Activated CD8-positive, alpha-beta T cell treated with anti-CD3 and anti-CD28 coated beads, Interleukin-2, amount 10 ng/mL, durations not matched to agents 7 days and 5 days (primary cell): ENCODE measurements around the gene DRD1. TPM values are rescaled to one million over a fixed set of nuclear protein-coding genes. Genes with fewer than 3 reads are reported as not detected.

Experiments
- ATAC-seq: fragments of 150-1000 bp; cut with Tn5 transposase; one replicate; pipeline ENCODE4 v1.10.0; 2021; ENCODE audit warnings: moderate library complexity
- CTCF ChIA-PET: fragments of 350-600 bp; sonication (Branson Sonifier 250); formaldehyde crosslinking; loops from one replicate; lab custom pipeline; 2021; ENCODE audit warnings: antibody characterized with exemption; lab: Charles Lee
- POLR2A ChIA-PET: fragments of 350-600 bp; sonication (Branson Sonifier 250); formaldehyde crosslinking; loops from one replicate; lab custom pipeline; 2021; ENCODE audit warnings: antibody characterized with exemption; lab: Charles Lee
- DNase-seq: peaks from one replicate; pipeline ENCODE4 v3.0.0-alpha.2; 2020
- H3K27ac Mint-ChIP-seq: one replicate; pipeline ENCODE4 v1.8.0; 2021; ENCODE audit warnings: mild to moderate bottlenecking, mixed read lengths
- H3K27me3 Mint-ChIP-seq: one replicate; pipeline ENCODE4 v1.8.0; 2021; ENCODE audit warnings: low read depth, mixed read lengths
- H3K36me3 Mint-ChIP-seq: one replicate; pipeline ENCODE4 v1.8.0; 2021; ENCODE audit warnings: low read depth, mixed read lengths
- H3K4me1 Mint-ChIP-seq: one replicate; pipeline ENCODE4 v1.8.0; 2021; ENCODE audit warnings: low read depth, mixed read lengths
- H3K4me3 Mint-ChIP-seq: one replicate; pipeline ENCODE4 v1.8.0; 2021; ENCODE audit warnings: mild to moderate bottlenecking, mixed read lengths
- H3K9me3 Mint-ChIP-seq: one replicate; pipeline ENCODE4 v1.8.0; 2022; ENCODE audit warnings: mixed read lengths; ENCODE audit not compliant: insufficient read depth
- total RNA-seq, 2 experiments: library from RNA; stranded (reverse); gene quantifications; one replicate each; pipeline ENCODE4 v1.2.3, GENCODE V29; 2021

Gene DRD1
- not detected for total RNA-seq

DNA sequence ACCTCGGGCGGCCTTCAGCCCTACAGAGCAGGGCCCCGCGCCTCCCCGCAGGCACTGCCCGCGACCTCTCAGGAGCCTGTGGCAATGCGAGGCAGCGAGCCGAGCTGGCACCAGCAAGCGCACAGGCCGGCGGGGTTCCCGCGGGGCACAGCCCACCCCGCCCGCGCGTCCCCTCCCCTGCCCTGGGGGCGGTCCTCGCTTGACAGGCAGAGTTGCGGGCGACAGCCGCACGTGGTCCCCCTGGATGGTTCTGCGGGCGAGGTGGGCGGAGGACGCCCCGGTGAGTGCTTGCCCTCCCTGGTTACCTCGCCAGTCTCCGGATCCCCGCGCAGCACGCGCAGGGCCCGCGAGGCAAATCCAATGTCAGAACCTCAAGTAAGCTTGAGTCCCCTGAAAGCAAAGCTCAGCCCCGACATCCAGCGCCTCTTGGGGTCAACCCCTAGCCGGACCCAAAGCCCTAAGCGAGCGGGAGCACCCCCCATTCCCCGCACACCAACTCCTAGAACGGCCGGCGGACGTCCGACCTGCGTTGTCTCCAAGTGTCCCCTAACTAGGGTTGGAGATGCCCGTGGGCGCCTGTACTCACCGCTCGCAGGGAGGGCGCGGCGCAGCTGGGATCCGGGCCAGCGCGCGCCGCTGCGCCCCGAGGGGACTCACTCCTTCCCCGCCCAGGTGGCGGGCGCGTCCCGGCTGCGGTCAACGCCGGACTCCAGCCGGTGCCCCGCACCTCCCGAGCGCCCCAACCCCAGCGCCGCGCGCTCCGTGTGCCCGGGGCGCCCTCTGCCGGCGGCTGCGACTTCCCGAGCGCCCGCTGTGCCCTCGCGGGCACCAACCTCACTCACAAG is at the start of gene DRD1:
Gene DRD1, minus strand, starts transcription at position 123 of the 845 bp plus-strand sequence. CDS start 1,083 bp downstream, outside the sequence.
- Mint-ChIP-seq H3K4me1 (peaks cover 7% of the 10 kb centered on the region), H3K9me3 (no peaks in the 10 kb centered on the region), H3K27ac (no peak within 1 kb of the TSS), H3K4me3 (peak within 1 kb of the TSS; percentile 19), H3K36me3 (no peaks in the 10 kb centered on the region), H3K27me3 (peaks cover 63% of the 10 kb centered on the region)
- DNase-seq: peak; percentile 32
- ATAC-seq: peak; percentile 89
- POLR2A ChIA-PET: no interaction called here
- CTCF ChIA-PET: interaction anchor here (0.6 to 3.0 kb wide), 9 partner anchors 12 to 1024 kb away, joined by 3 to 10 read pairs (median 5); no protein-coding TSS in a partner anchor

DNA sequence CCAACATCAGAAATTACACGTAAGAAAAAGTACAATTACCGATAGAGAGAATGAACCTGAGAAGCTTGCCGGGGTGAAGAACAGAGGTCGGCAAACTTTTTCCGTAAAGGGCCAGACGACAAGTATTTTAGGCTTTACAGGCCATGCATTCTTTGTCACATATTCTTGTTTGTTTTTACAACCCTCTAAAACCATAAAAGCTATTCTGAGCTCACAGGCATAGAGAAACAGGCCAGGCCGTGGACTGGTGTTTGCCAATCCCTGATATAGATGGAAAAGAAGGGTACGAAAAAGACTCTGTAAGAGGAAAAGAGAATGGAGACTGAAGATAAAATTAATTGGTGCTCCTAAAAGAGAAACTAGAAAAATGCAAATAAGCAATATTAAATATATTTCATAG is 49.7 kb upstream of the DRD1 start:
- Mint-ChIP-seq H3K4me3 (no peak overlapping the region), H3K4me1 (peaks cover 41% of the 10 kb centered on the region), H3K27me3 (no peaks in the 10 kb centered on the region), H3K27ac (no peak overlapping the region), H3K36me3 (peaks cover 79% of the 10 kb centered on the region), H3K9me3 (no peaks in the 10 kb centered on the region)
- no peak for ATAC-seq
- POLR2A ChIA-PET: interaction anchor here (1.5 kb wide), 1 partner anchor 11 kb away, joined by 3 read pairs; no protein-coding TSS in a partner anchor
- DNase-seq: peak; percentile 1
- CTCF ChIA-PET: interaction anchor here (1.1 kb wide), 1 partner anchor 23 kb away, joined by 3 read pairs; no protein-coding TSS in a partner anchor

DNA sequence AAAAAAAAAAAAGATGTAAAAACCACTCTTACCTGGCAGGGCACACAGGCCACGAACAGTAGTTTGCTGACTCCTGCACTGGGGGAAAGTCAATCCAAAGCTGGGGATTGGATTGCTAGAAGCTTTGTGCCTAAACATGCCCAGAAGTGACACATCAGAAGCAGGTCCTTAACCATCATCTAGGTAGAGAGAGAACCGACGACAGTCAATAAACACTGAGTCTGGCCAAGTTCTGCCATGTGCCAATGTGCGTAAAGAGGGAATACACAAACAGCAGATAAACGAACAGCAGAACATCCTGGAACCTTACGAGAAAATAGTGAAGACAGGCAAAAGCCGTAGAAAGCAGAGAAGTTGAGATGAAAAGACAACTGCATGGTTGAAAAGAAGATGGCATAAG is 49.3 kb upstream of the DRD1 start:
- peaks cover 81% of the 10 kb centered on the region for H3K36me3 Mint-ChIP-seq
- no peak for DNase-seq
- H3K9me3 Mint-ChIP-seq: no peaks in the 10 kb centered on the region
- ChIA-PET CTCF (interaction anchor here (1.1 kb wide), 1 partner anchor 23 kb away, joined by 3 read pairs; no protein-coding TSS in a partner anchor), POLR2A (interaction anchor here (1.5 kb wide), 1 partner anchor 10 kb away, joined by 3 read pairs; no protein-coding TSS in a partner anchor)
- no peaks in the 10 kb centered on the region for H3K27me3 Mint-ChIP-seq
- H3K4me3 Mint-ChIP-seq: no peak overlapping the region
- H3K4me1 Mint-ChIP-seq: peaks cover 45% of the 10 kb centered on the region
- ATAC-seq: no peak
- H3K27ac Mint-ChIP-seq: no peak overlapping the region

DNA sequence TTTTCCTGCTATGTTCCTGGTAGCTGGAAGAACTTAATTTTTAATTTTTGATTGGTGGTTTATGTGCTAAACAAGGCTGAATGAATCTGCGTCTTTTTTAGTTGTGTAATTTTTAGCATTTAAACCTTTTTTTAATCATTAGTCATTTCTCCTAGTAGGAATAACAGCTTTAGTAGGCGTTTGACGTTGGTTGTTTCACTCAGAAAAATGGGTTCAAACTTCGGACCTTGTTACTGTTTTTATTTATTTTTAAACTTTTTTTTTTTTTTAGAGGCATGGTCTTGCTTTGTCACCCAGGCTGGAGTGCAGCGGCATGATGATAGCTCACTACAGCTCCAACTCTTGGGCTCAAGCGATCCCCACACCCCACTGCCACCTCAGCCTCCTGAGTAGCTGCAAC is 47.2 kb upstream of the DRD1 start:
- no peak for ATAC-seq
- no peak overlapping the region for H3K4me3 Mint-ChIP-seq
- H3K27ac Mint-ChIP-seq: no peak overlapping the region
- H3K27me3 Mint-ChIP-seq: no peaks in the 10 kb centered on the region
- H3K9me3 Mint-ChIP-seq: no peaks in the 10 kb centered on the region
- H3K4me1 Mint-ChIP-seq: peaks cover 56% of the 10 kb centered on the region
- DNase-seq: no peak
- ChIA-PET POLR2A (no interaction called here), CTCF (interaction anchor here (1.1 to 1.9 kb wide), 2 partner anchors 27 to 43 kb away, joined by 4 to 7 read pairs; no protein-coding TSS in a partner anchor)
- peaks cover 81% of the 10 kb centered on the region for H3K36me3 Mint-ChIP-seq

DNA sequence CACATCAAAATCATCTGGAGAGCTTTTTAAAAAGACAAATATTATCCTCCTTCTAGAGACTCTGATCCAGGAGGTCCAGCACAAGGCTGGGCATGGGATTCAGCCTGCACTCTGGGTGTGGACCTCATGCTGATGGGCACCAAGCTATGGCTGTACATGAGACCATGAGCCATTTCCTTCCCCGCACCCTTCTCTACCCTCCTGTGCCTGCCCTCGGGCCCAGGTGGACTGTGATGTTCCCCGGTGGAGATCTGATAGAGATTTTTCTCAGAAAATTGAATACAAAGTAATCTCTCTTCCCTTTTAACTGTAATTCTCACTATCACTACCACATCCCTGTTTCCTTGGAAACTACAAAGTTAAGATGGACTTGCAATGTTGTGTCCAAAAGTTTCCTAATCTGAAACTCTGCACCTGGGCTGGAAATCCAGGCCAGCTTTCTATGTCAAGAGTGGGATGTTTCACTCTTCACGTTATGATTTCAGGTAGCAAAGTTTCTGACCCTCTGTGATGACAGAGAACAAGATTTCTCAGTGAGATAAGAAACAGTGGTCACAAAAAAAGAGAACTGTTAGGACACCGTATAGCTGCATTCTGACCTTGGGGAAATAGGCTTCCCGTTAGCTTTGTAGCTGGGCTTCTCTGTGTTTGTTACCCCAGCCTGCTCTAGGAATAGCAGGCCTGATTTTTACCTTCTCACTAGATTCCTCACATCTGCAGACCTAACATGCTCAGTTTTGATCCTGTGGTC is 45.9 kb upstream of the DRD1 start:
- peaks cover 66% of the 10 kb centered on the region for H3K4me1 Mint-ChIP-seq
- peak overlapping the region; percentile 50 for H3K4me3 Mint-ChIP-seq
- peak; percentile 46 for ATAC-seq
- ChIA-PET CTCF (interaction anchor here (1.0 to 2.0 kb wide), 4 partner anchors 10 to 44 kb away, joined by 3 to 8 read pairs (median 5); no protein-coding TSS in a partner anchor), POLR2A (interaction anchor here (0.9 to 1.2 kb wide), 2 partner anchors 10 kb away, joined by 3 to 4 read pairs; no protein-coding TSS in a partner anchor)
- peak overlapping the region; percentile 76 for H3K27ac Mint-ChIP-seq
- no peaks in the 10 kb centered on the region for H3K9me3 Mint-ChIP-seq
- no peak for DNase-seq
- no peaks in the 10 kb centered on the region for H3K27me3 Mint-ChIP-seq
- H3K36me3 Mint-ChIP-seq: peaks cover 86% of the 10 kb centered on the region

DNA sequence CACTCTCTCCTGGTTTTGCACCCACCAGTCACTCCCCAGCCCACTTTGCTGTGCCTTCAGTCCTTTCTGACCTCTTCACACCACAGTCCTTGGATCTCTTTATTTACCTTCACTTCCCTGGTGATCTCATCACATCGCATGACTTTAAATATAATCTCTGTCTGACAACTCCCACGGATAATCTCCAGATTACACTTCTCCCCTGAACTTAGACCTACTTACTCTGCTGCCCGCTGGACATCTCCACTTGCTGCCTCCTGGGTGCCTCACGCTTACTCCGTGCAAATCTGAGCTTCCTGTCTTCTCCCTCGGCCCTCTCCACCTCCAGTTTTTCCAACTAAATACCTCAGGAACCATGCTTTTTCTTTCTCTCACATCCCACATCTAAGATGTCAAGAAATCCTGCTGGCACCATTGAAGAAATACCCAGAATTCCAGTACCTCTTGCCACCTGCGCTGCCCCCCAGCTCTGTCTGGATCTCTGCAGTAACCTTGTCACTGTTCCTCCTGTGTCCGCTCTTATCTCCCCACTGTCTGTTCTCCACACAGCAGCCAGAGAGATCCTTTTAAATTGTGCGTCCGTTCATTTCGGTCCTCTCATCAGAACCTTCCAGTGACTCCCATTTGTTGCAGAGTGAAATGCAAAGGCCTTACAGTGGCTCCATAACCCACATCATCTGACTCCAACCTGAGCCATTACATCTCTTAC is 43.7 kb upstream of the DRD1 start:
- no peak for DNase-seq
- no peak for ATAC-seq
- peaks cover 75% of the 10 kb centered on the region for H3K4me1 Mint-ChIP-seq
- ChIA-PET CTCF (no interaction called here), POLR2A (interaction anchor here (0.6 to 1.2 kb wide), 4 partner anchors 10 to 29 kb away, joined by 3 to 6 read pairs (median 4); partner anchors contain the start of gene SFXN1)
- H3K4me3 Mint-ChIP-seq: peak overlapping the region; percentile 4
- no peaks in the 10 kb centered on the region for H3K27me3 Mint-ChIP-seq
- peak overlapping the region; percentile 75 for H3K27ac Mint-ChIP-seq
- H3K36me3 Mint-ChIP-seq: peaks cover 86% of the 10 kb centered on the region
- no peaks in the 10 kb centered on the region for H3K9me3 Mint-ChIP-seq

DNA sequence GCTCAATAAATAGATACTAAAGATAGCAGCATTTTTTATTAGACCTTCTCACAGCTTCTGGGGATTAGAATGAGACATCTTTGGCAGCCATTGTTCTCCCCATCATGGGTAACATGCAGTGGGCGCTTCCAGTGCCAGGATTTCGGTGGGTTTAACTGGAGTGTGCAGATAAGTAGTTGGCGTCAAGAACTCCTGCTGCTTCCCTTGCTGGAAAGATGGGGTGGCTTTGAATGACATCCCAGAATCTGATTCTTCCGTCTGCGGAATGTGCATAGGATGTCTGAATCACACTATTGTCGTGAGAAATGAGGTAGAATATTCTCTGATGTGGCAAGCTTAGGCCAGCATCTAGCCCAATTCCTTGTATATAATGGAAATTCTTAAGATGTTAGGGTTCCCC is 41.6 kb upstream of the DRD1 start:
- no peak for ATAC-seq

DNA sequence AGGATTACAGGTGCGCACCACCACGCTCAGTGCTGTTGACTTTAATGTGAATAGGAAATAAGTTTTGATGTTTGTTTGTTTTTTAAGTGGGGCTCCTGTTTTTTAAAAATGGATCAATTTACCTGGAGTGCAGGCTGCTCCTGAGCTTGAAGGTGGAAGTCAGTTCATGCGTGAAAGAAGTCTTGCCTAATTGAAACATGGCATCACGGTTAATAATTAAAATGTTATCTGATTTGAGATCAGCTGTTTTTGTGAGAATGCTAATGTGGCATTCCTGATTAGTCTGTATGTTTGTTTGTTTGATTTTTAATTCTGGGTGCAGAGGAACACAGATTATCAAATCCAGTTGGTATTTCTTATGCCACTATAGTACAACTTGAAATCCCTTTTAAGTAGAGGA is 40.8 kb upstream of the DRD1 start:
- no peak overlapping the region for H3K4me3 Mint-ChIP-seq
- H3K27ac Mint-ChIP-seq: peak overlapping the region; percentile 10
- DNase-seq (no peak), ATAC-seq (no peak)
- no peaks in the 10 kb centered on the region for H3K27me3 Mint-ChIP-seq
- peaks cover 90% of the 10 kb centered on the region for H3K4me1 Mint-ChIP-seq
- peaks cover 91% of the 10 kb centered on the region for H3K36me3 Mint-ChIP-seq
- POLR2A ChIA-PET: no interaction called here
- H3K9me3 Mint-ChIP-seq: no peaks in the 10 kb centered on the region
- CTCF ChIA-PET: no interaction called here

More for the DNA sequence above, 41.6 kb upstream of the DRD1 start:
- ChIA-PET CTCF (interaction anchor here (1.3 kb wide), 1 partner anchor 21 kb away, joined by 4 read pairs; no protein-coding TSS in a partner anchor), POLR2A (no interaction called here)
- Mint-ChIP-seq H3K4me1 (peaks cover 94% of the 10 kb centered on the region), H3K27me3 (no peaks in the 10 kb centered on the region), H3K36me3 (peaks cover 91% of the 10 kb centered on the region), H3K4me3 (no peak overlapping the region), H3K9me3 (no peaks in the 10 kb centered on the region), H3K27ac (no peak overlapping the region)
- no peak for DNase-seq

DNA sequence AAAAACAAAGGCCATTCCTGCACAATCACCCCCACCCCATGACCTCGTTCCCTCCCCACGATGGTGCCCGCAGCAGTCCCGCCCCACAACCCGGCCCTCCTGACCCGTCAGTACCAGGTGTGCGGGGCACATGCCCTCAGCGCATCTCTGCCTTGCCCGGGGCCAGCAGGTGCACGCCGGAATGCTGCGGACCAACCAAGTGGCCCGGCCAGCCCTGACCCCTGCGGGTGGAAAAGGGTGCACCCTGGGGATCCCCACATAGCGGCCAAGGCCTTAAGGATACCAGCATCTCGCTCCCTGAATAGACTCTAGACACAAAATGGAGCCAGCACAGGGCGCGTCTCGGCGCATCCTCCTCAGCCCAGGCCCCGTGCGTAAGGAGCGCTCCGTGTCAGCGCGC is 40.3 kb upstream of the DRD1 start:
- Mint-ChIP-seq H3K4me3 (peak overlapping the region; percentile 61), H3K9me3 (no peaks in the 10 kb centered on the region), H3K27me3 (no peaks in the 10 kb centered on the region), H3K4me1 (peaks cover 85% of the 10 kb centered on the region), H3K36me3 (peaks cover 91% of the 10 kb centered on the region), H3K27ac (peak overlapping the region; percentile 83)
- DNase-seq (no peak), ATAC-seq (no peak)
- ChIA-PET CTCF (interaction anchor here (1.0 kb wide), 1 partner anchor 32 kb away, joined by 3 read pairs; no protein-coding TSS in a partner anchor), POLR2A (no interaction called here)

DNA sequence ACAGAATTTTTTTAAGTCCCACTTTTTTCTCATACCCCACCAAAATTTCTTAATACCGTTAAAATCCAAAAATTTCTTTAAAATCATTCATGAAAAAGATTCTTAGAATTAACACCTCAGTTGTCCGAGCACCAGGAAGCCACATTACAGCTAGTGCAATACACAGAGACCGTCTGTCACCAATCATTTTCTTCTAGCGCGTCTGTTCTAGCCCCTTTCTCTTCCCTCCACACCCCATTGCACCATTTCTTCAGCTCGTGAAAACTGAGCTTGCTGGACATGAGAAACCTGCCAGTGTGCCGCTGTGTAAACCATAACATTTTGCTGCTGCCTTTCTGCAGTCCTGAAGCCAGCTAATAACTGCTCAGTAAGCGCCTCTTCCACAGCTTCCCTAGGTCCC is 39.4 kb upstream of the DRD1 start:
- H3K27ac Mint-ChIP-seq: peak overlapping the region; percentile 83
- DNase-seq: no peak
- CTCF ChIA-PET: interaction anchor here (0.9 to 1.5 kb wide), 4 partner anchors 18 to 174 kb away, joined by 3 to 7 read pairs (median 3); no protein-coding TSS in a partner anchor
- H3K36me3 Mint-ChIP-seq: peaks cover 86% of the 10 kb centered on the region
- H3K27me3 Mint-ChIP-seq: no peaks in the 10 kb centered on the region
- peak overlapping the region; percentile 61 for H3K4me3 Mint-ChIP-seq
- H3K9me3 Mint-ChIP-seq: no peaks in the 10 kb centered on the region
- no peak for ATAC-seq
- POLR2A ChIA-PET: interaction anchor here (0.6 to 1.5 kb wide), 5 partner anchors 10 to 169 kb away, joined by 3 to 6 read pairs (median 3); no protein-coding TSS in a partner anchor
- H3K4me1 Mint-ChIP-seq: peaks cover 75% of the 10 kb centered on the region
